ENCODE measurements around the gene DYSF.

DYSF gene

DNA sequence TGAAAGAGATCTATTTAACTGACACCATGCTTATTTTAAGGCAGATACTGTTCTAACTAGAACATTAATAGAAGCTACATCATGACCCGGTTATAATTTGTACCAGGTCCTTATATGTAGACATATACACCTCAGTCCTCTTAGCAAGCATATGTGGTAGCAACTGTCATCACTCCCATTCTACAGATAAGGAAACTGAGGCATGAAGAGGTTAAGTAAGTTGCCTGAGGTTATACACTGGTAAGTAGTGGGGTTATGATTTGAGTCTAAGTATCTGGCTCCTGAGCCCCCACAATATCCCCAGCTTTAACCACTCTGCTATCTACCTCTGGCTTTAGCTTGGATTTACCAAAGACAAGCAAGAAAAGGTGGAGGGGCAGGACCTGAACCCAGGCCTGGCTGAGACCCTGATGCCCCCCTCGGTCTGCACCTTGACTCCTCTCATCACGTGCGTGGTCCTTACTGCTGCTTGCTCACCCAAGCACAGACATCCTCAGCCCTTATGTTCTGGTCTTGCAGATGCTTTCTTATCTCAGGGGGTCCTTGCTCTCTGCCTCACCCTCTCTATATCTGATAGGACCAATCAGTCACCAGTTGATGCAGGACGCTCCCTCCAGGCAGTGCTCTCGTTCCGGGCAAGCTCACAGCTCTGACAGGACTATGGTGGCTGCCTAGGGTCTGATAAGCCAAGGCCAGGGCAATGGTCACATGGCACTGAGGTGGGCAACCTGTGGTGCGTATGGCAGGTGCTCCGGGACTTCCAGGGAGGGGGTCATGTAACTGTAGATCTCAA is 4.0 kb downstream of the DYSF start:
- no peak for DNase-seq

GRCh38 chr2:71457923-71458322 is 4.6 kb downstream of the DYSF start:
- no peak for DNase-seq

GRCh38 chr2:71458413-71459083 is 5.2 kb downstream of the DYSF start:
- DNase-seq = no peak

DNA sequence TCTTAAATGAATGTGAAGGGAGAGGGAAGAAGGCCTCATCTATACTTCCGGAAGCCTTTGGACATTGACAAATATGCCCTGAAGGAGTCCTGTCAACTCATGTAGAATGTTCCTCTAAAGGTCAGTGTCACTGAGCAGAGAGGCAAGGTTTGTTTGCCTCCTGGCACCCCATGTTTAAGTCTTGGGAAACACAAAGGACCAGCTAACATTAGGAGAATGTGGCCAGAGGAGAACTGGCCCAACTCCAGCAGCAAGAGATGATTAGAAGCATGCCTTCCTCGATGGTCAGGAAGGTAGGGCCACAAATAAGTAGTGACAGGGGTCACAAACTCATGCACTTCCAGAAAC is 5.7 kb downstream of the DYSF start:
- DNase-seq = no peak

- no peak for DNase-seq
Measured at GRCh38 chr2:71460056-71460455, 6.7 kb downstream of the DYSF start.

- DNase-seq = no peak
Measured at GRCh38 chr2:71460595-71461303, 7.4 kb downstream of the DYSF start.

- DNase-seq = no peak
Measured at GRCh38 chr2:71461304-71461671, 7.9 kb downstream of the DYSF start.

- DNase-seq = no peak
Measured at GRCh38 chr2:71462056-71462605, 8.8 kb downstream of the DYSF start.

GRCh38 chr2:71462641-71463341 is 9.4 kb downstream of the DYSF start:
- DNase-seq = no peak

DNA sequence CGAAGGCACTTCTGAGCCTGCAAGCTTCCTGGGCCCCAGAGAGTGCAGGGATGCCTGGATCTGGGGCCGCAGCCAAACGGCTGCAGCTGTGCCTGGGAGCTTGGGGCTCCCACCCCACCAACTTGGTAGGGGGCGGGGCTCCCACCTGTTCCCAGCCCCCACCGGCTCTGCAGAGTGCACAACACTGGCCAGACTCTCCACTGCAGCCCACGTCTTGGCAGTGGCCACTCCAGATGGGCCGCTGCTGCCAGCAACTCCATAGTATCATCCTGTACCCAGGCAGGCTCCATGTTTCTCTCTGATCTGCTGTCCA is 9.9 kb downstream of the DYSF start:
- DNase-seq = no peak

GRCh38 chr2:71464389-71464788 is 11.0 kb downstream of the DYSF start:
- no peak for DNase-seq

- DNase-seq = no peak
Measured at GRCh38 chr2:71465356-71465755, 12.0 kb downstream of the DYSF start.

DNA sequence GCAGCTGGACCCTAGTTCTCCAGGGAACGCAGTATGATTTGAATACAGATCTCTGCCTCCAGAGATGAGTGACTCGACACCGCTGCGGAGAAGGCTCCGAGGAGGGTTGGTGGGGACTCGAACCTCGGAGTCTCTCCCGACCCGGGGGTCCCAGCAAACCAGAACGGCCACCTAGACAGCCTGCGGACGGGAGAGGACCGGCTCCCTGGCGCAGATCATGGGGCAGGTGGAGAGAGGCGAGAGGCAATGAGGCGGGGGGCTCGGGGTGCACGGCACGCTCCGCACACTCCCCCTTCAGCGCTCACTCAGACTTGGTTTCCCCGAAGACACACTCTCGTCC is 12.6 kb downstream of the DYSF start:
- DNase-seq = no peak

GRCh38 chr2:71466301-71467179 is 13.2 kb downstream of the DYSF start:
- DNase-seq = no peak

GRCh38 chr2:71467180-71467815 is 13.9 kb downstream of the DYSF start:
- DNase-seq = no peak

GRCh38 chr2:71468279-71469015 is 15.1 kb downstream of the DYSF start:
- no peak for DNase-seq

DNA sequence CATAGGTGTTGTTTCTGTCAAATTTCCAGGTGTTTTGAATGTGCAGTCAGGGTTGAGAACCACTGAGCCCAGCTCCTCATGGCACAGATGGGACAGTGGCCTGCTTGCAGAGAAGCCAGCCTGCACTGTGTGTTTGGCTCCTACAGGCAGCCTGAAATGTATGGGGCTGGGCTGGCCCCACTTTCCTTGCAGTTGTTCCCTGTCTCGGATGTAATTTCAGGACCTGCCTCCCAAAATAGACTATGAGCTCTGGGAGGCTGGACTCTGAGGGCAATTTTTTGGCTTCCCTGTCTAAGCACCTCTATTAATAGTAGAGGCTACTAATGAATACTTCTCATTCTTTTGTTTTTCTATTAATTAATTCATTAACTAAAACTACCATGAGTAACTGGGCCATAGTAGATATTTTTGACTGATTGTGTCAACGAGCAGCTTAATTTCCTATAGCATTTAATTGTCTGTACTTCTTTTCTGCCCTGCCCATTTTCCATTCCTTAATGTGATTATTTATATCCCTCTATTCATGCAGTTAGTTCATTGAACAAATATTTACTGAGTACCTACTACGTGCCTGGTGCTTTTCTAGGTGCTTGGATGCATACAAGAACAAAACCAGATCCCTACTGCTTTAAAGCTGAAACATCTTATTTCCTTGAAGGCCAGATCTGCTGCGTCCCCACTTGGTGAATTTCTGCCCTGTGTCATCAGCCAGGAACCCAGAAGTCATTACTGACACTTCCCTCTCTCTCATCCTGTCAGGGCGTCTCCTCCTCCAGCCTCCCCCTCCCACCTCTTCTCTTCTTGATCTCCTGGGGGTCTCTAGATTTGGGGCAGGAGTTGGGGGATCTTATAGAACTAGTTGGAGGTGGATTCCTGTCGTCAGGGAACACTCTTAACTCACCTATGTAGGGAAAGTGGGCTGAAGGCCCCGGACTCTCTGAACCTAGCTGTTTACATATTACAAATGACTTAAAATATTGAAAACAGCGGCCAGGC is 16.3 kb downstream of the DYSF start:
- DNase-seq = no peak

DNA sequence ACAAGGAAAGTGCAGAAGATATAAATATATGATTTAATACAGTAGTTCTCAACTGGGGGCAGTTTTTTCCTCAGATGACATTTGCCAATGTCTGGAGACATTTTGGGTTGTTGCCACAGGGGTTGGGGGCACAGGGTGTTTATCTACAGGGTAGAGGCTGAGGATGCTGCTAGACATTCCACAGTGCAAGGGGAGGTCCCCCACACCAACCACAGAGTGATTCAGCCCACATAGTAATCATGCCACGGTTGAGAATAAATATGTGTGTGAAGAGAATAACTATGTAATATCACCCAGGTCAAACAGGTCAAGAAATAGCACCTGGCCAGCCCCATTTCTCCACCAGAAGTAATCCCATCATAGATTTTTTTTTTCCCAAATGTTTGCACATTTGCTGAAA is 17.9 kb downstream of the DYSF start:
- DNase-seq = no peak

DNA sequence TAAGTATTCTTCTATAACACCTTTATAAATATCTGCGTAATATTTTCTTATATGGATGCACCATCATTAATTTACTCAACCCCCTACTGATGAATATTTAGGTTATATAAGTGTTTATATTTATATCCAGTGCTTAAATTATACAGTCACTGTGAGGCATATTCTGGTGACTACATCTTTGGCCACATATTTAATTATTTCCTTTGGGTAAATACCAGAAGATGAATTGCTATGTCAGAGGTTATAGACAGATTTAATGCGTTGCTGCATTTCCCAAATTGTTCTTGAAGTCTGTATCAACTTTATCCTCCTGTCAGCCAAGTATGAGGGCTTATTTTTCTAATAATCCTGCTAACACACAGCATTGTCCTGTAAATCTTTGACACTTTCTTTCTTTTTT is 18.7 kb downstream of the DYSF start:
- no peak for DNase-seq

All from CD4-positive, alpha-beta T cell treated with Interleukin-12 subunit alpha and Interleukin-12 subunit beta, for 1 hour (primary cell).